ENCODE results near the gene MRPL54. TPM values are rescaled to one million over a fixed set of nuclear protein-coding genes. Genes with fewer than 3 reads are reported as not detected.

The MRPL54 gene
- polyA plus RNA-seq, 2 of the 4 experiments (the other 2 are of a cell fraction): 30.8 to 47.5 TPM

DNA sequence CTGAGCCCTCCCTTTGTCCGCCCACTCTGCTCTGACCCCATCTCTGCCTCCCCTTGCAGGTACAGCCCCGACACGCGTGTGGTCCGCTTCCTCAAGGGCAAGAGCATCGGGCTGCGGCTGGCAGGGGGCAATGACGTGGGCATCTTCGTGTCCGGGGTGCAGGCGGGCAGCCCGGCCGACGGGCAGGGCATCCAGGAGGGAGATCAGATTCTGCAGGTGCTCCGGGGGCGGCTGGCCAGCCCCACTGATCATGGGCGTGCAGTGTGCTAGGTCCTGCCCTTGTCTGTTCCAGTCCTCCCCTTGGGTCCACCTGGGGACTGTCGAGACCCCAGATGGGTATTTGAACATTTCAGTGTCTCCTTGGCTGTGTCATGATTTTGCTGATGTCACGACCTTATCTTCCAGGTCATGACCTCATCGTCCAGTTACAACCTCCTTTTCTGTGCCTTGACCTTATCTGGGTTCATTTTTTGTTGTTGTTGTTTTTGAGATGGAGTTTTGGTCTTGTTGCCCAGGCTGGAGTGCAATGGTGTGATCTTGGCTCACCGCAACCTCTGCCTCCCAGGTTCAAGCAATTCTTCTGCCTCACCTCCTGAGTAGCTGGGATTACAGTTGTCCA is 26.3 kb upstream of the MRPL54 start:
- no peak overlapping the region for H3K4me3 ChIP-seq
- 77% methylated on average over 15 of the region's 21 CpGs for WGBS (ENCODE audit: missing lambda C conversion rate)
- H3K4me1 ChIP-seq: no peaks in the 10 kb centered on the region
- no peak overlapping the region for H3K4me2 ChIP-seq
- FAIRE-seq: no peak
- TF ChIP-seq CEBPB (IDR thresholded peaks at IDR 0.05) (no peak), ESRRA (IDR thresholded peaks at IDR 0.05; ENCODE audit: borderline replicate concordance, low read length) (no peak), NPAS2 (CRISPR knock-in tag; IDR thresholded peaks at IDR 0.05; ENCODE audit: borderline replicate concordance) (no peak), GATA3 (IDR thresholded peaks at IDR 0.05; ENCODE audit: borderline replicate concordance) (no peak)
- TF ChIP-seq, protein P1, sequence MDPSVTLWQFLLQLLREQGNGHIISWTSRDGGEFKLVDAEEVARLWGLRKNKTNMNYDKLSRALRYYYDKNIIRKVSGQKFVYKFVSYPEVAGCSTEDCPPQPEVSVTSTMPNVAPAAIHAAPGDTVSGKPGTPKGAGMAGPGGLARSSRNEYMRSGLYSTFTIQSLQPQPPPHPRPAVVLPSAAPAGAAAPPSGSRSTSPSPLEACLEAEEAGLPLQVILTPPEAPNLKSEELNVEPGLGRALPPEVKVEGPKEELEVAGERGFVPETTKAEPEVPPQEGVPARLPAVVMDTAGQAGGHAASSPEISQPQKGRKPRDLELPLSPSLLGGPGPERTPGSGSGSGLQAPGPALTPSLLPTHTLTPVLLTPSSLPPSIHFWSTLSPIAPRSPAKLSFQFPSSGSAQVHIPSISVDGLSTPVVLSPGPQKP (IDR thresholded peaks at IDR 0.05; ENCODE audit: low read depth, low read length): no peak
- ChIA-PET POLR2A (no interaction called here), CTCF (no interaction called here)
- no peaks in the 10 kb centered on the region for H3K9me3 ChIP-seq
- no peak for DNase-seq (ENCODE audit: low read depth in 1 of 2, low spot score in 1 of 2)
- no peak for ATAC-seq
- H3K27ac ChIP-seq: no peak overlapping the region

- ChIA-PET CTCF (interaction anchor here (1.2 to 1.4 kb wide), 2 partner anchors 19 to 84 kb away, joined by 3 read pairs; no protein-coding TSS in a partner anchor), POLR2A (interaction anchor here (0.5 kb wide), 1 partner anchor 267 kb away, joined by 7 read pairs; no protein-coding TSS in a partner anchor)
- TF ChIP-seq POLR2A (IDR thresholded peaks at IDR 0.05; ENCODE audit: low read length) (no peak), HOXB13 (CRISPR knock-in tag; IDR thresholded peaks at IDR 0.05; ENCODE audit: low read depth) (no peak), HOXB5 (CRISPR knock-in tag; IDR thresholded peaks at IDR 0.05) (no peak), EHF (CRISPR knock-in tag; IDR thresholded peaks at IDR 0.05) (no peak), CBX8 (IDR thresholded peaks at IDR 0.05) (no peak), HEYL (CRISPR knock-in tag; IDR thresholded peaks at IDR 0.05) (no peak), CHD4 (IDR thresholded peaks at IDR 0.05; ENCODE audit: borderline replicate concordance) (no peak), MYC (IDR thresholded peaks at IDR 0.05; ENCODE audit: borderline replicate concordance, low read length) (no peak), CHD2 (IDR thresholded peaks at IDR 0.05; ENCODE audit: low read length, partially characterized antibody) (no peak)
- H3K9me3 ChIP-seq: no peaks in the 10 kb centered on the region
- H3K4me3 ChIP-seq: no peak overlapping the region
- H3K4me1 ChIP-seq: no peaks in the 10 kb centered on the region
- no peak overlapping the region for H3K4me2 ChIP-seq
- 77% methylated on average over 10 of the region's 10 CpGs for WGBS (ENCODE audit: missing lambda C conversion rate)
- H3K27ac ChIP-seq: no peak overlapping the region
- ATAC-seq (no peak), DNase-seq (ENCODE audit: low read depth in 1 of 2, low spot score in 1 of 2) (no peak), FAIRE-seq (no peak)
These were observed 24.8 kb upstream of the MRPL54 start for GRCh38 chr19:3737487-3738205.

DNA sequence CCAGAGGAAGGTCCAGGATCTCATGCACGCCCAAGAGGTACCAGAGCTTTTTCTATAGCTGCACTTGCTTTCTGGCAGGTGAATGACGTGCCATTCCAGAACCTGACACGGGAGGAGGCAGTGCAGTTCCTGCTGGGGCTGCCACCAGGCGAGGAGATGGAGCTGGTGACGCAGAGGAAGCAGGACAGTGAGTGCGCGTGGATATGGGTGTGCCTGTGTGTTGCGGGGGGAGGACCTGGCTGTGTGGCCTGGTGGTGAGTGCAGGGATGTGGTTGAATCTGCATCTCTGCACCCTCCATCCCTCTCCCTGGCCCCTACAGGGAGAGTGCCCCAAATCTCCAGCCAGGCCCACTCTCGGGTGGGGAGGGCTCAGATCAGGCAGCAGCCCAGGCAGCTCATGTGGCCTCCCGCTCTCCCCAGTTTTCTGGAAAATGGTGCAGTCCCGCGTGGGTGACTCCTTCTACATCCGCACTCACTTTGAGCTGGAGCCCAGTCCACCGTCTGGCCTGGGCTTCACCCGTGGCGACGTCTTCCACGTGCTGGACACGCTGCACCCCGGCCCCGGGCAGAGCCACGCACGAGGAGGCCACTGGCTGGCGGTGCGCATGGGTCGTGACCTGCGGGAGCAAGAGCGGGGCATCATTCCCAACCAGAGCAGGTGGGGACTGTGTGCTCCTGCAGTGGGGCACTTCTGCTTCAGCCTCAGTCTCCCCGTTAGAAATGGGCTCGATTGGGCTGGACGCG is 23.8 kb upstream of the MRPL54 start:
- WGBS (ENCODE audit: missing lambda C conversion rate): 84% methylated on average over 18 of the region's 32 CpGs
- no peak; a peak in 1 of 6 replicates for ATAC-seq
- no peak overlapping the region for H3K27ac ChIP-seq
- TF ChIP-seq RAD21 (conservative IDR thresholded peaks at IDR 0.05 in 1 of 2, IDR thresholded peaks at IDR 0.05 in 1 of 2) (no peak), EHF (CRISPR knock-in tag; IDR thresholded peaks at IDR 0.05) (no peak), POLR2AphosphoS2 (conservative IDR thresholded peaks at IDR 0.05; ENCODE audit: low read length) (no peak), JUN (IDR thresholded peaks at IDR 0.05) (no peak), CBX8 (IDR thresholded peaks at IDR 0.05) (no peak), HOXB13 (CRISPR knock-in tag; IDR thresholded peaks at IDR 0.05; ENCODE audit: low read depth) (no peak), TP53 (CRISPR knock-in tag; IDR thresholded peaks at IDR 0.05) (no peak), FOXS1 (CRISPR knock-in tag; IDR thresholded peaks at IDR 0.05) (no peak), HES2 (IDR thresholded peaks at IDR 0.05) (no peak), HMGXB4 (CRISPR knock-in tag; IDR thresholded peaks at IDR 0.05; ENCODE audit: borderline replicate concordance) (no peak)
- TF ChIP-seq, protein P2, sequence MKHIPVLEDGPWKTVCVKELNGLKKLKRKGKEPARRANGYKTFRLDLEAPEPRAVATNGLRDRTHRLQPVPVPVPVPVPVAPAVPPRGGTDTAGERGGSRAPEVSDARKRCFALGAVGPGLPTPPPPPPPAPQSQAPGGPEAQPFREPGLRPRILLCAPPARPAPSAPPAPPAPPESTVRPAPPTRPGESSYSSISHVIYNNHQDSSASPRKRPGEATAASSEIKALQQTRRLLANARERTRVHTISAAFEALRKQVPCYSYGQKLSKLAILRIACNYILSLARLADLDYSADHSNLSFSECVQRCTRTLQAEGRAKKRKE (CRISPR knock-in tag; IDR thresholded peaks at IDR 0.05; ENCODE audit: low read depth): no peak
- TF ChIP-seq, protein P3, sequence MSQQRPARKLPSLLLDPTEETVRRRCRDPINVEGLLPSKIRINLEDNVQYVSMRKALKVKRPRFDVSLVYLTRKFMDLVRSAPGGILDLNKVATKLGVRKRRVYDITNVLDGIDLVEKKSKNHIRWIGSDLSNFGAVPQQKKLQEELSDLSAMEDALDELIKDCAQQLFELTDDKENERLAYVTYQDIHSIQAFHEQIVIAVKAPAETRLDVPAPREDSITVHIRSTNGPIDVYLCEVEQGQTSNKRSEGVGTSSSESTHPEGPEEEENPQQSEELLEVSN (IDR thresholded peaks at IDR 0.05; ENCODE audit: borderline replicate concordance, low read depth): no peak
- TF ChIP-seq, protein P4, sequence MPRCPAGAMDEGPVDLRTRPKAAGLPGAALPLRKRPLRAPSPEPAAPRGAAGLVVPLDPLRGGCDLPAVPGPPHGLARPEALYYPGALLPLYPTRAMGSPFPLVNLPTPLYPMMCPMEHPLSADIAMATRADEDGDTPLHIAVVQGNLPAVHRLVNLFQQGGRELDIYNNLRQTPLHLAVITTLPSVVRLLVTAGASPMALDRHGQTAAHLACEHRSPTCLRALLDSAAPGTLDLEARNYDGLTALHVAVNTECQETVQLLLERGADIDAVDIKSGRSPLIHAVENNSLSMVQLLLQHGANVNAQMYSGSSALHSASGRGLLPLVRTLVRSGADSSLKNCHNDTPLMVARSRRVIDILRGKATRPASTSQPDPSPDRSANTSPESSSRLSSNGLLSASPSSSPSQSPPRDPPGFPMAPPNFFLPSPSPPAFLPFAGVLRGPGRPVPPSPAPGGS (IDR thresholded peaks at IDR 0.05): no peak

More for the DNA sequence above, 23.8 kb upstream of the MRPL54 start:
- H3K4me1 ChIP-seq: no peaks in the 10 kb centered on the region
- H3K9me3 ChIP-seq: no peaks in the 10 kb centered on the region
- ChIA-PET POLR2A (interaction anchor here (0.5 kb wide), 1 partner anchor 266 kb away, joined by 7 read pairs; no protein-coding TSS in a partner anchor), CTCF (interaction anchor here (0.6 to 1.6 kb wide), 4 partner anchors 10 to 72 kb away, joined by 3 to 5 read pairs (median 4); no protein-coding TSS in a partner anchor)
- no peak overlapping the region for H3K4me3 ChIP-seq
- FAIRE-seq (no peak), DNase-seq (ENCODE audit: low read depth in 1 of 2, low spot score in 1 of 2) (no peak)
- no peak overlapping the region for H3K4me2 ChIP-seq

Measured in A549 (cell line).